Measurements from ENCODE around the gene PPIL3. TPM values are rescaled to one million over a fixed set of nuclear protein-coding genes. Genes with fewer than 3 reads are reported as not detected.
"Not testable (repeated sequence)": the region's sequence is repeated elsewhere in the genome, so short reads cannot be mapped to it uniquely, and the experiment has no call there.

Gene PPIL3
- total and polyA plus RNA-seq, 2 experiments from 2014 or later: 42.9 to 54.0 TPM

DNA sequence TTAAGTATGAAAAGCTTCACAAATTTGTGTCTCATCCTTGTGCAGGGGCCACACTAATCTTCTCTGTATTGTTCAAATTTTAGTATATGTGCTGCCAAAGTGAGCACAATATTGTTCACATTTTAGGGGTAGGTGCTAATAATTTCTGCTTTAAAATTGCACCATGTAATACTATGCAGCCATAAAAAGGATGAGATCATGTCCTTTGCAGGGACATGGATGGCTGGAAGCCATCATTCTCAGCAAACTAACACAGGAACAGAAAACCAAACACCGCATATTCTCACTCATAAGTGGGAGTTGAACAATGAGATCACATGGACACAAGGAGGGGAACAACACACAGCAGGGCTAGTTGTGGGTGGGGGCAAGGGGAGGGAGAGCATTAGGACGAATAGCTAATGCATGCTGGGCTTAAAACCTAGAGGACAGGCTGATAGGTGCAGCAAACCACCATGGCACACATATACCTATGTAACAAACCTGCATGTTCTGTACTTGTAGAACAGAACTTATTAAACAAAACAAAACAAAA lies 7.1 kb downstream of the PPIL3 start:
- peaks cover 62% of the 10 kb centered on the region for H3K36me3 Mint-ChIP-seq (ENCODE audit: low read depth)
- H3K4me2 ChIP-seq; H3K27ac Mint-ChIP-seq; H3K4me1 ChIP-seq (ENCODE audit: insufficient read depth); H3K9me3 Mint-ChIP-seq; H3K27ac ChIP-seq (ENCODE audit: low read depth); DNase-seq (ENCODE audit: low spot score); H3K27me3 Mint-ChIP-seq (ENCODE audit: insufficient read depth, low read depth, poor library complexity); H3K4me3 ChIP-seq; H3F3A ChIP-seq (replicated peaks; ENCODE audit: low read depth); H3K9me2 ChIP-seq (ENCODE audit: insufficient read depth); H3K4me3 Mint-ChIP-seq; H3K27me3 ChIP-seq (ENCODE audit: insufficient read depth); H4K20me1 ChIP-seq (replicated peaks; ENCODE audit: insufficient read depth); H2AFZ ChIP-seq; ATAC-seq; H3K4me1 Mint-ChIP-seq; H3K79me2 ChIP-seq (replicated peaks; ENCODE audit: insufficient read depth): not testable (repeated sequence)
- peaks cover 24% of the 10 kb centered on the region; the same call in 1 of the 2 replicates for H3K36me3 ChIP-seq (ENCODE audit: insufficient read depth)

DNA sequence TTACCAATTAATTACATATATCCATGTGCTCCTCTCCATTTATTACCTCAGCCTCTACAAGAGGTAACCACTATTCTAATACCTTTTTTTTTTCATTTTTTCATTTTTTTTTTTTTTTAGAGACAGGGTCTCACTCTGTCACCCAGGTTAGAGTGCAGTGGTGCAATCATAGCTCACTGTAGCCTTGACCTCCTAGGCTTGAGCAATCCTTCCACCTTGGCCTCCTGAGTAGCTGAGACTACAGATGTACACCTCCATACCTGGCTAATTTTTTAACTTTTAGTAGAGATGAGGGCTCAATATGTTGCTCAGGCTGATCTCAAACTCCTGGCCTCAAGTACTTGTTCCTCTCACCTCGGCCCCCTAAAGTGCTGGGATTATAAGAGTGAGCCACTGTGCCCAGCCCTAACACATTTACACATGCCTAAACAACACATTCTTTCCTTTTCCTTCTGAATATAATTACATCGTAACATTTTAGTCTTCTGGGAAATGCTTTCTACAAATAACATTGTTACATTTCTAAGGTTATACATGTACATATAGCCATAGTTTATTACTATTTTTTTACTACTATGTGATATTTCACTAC lies 10.5 kb downstream of the PPIL3 start:
- no peak overlapping the region for H3K27ac Mint-ChIP-seq
- Histone ChIP-seq H2AFZ (no peak overlapping the region), H3F3A (replicated peaks; ENCODE audit: low read depth) (no peaks in the 10 kb centered on the region), H3K9me2 (ENCODE audit: insufficient read depth) (no peaks in the 10 kb centered on the region), H3K4me3 (no peak overlapping the region), H3K27me3 (ENCODE audit: insufficient read depth) (no peaks in the 10 kb centered on the region), H3K79me2 (replicated peaks; ENCODE audit: insufficient read depth) (no peaks in the 10 kb centered on the region), H3K36me3 (ENCODE audit: insufficient read depth) (peaks cover 19% of the 10 kb centered on the region), H3K27ac (ENCODE audit: low read depth) (no peak overlapping the region), H4K20me1 (replicated peaks; ENCODE audit: insufficient read depth) (no peaks in the 10 kb centered on the region; the same call in 1 of the 2 replicates), H3K4me1 (ENCODE audit: insufficient read depth) (no peaks in the 10 kb centered on the region), H3K4me2 (no peak overlapping the region)
- no peaks in the 10 kb centered on the region for H3K27me3 Mint-ChIP-seq (ENCODE audit: insufficient read depth, low read depth, poor library complexity)
- no peak overlapping the region for H3K4me3 Mint-ChIP-seq
- ATAC-seq (no peak), DNase-seq (ENCODE audit: low spot score) (no peak)
- H3K36me3 Mint-ChIP-seq (ENCODE audit: low read depth): peaks cover 67% of the 10 kb centered on the region
- no peaks in the 10 kb centered on the region for H3K9me3 Mint-ChIP-seq
- no peaks in the 10 kb centered on the region for H3K4me1 Mint-ChIP-seq
- TF ChIP-seq NANOG (IDR thresholded peaks at IDR 0.05; ENCODE audit: borderline replicate concordance): no peak
- TF ChIP-seq EZH2phosphoT487 (IDR thresholded peaks at IDR 0.05; ENCODE audit: unreplicated experiment): no peak
- TF ChIP-seq CREB1 (CRISPR knock-in tag; IDR thresholded peaks at IDR 0.05; ENCODE audit: low read depth): no peak
- TF ChIP-seq ZNF114 (CRISPR knock-in tag; IDR thresholded peaks at IDR 0.05): no peak
- TF ChIP-seq, protein P1, sequence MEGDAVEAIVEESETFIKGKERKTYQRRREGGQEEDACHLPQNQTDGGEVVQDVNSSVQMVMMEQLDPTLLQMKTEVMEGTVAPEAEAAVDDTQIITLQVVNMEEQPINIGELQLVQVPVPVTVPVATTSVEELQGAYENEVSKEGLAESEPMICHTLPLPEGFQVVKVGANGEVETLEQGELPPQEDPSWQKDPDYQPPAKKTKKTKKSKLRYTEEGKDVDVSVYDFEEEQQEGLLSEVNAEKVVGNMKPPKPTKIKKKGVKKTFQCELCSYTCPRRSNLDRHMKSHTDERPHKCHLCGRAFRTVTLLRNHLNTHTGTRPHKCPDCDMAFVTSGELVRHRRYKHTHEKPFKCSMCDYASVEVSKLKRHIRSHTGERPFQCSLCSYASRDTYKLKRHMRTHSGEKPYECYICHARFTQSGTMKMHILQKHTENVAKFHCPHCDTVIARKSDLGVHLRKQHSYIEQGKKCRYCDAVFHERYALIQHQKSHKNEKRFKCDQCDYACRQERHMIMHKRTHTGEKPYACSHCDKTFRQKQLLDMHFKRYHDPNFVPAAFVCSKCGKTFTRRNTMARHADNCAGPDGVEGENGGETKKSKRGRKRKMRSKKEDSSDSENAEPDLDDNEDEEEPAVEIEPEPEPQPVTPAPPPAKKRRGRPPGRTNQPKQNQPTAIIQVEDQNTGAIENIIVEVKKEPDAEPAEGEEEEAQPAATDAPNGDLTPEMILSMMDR (conservative IDR thresholded peaks at IDR 0.05; ENCODE audit: low read depth in 2 of 2): no peak
- TF ChIP-seq, protein P2, sequence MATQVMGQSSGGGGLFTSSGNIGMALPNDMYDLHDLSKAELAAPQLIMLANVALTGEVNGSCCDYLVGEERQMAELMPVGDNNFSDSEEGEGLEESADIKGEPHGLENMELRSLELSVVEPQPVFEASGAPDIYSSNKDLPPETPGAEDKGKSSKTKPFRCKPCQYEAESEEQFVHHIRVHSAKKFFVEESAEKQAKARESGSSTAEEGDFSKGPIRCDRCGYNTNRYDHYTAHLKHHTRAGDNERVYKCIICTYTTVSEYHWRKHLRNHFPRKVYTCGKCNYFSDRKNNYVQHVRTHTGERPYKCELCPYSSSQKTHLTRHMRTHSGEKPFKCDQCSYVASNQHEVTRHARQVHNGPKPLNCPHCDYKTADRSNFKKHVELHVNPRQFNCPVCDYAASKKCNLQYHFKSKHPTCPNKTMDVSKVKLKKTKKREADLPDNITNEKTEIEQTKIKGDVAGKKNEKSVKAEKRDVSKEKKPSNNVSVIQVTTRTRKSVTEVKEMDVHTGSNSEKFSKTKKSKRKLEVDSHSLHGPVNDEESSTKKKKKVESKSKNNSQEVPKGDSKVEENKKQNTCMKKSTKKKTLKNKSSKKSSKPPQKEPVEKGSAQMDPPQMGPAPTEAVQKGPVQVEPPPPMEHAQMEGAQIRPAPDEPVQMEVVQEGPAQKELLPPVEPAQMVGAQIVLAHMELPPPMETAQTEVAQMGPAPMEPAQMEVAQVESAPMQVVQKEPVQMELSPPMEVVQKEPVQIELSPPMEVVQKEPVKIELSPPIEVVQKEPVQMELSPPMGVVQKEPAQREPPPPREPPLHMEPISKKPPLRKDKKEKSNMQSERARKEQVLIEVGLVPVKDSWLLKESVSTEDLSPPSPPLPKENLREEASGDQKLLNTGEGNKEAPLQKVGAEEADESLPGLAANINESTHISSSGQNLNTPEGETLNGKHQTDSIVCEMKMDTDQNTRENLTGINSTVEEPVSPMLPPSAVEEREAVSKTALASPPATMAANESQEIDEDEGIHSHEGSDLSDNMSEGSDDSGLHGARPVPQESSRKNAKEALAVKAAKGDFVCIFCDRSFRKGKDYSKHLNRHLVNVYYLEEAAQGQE (IDR thresholded peaks at IDR 0.05; ENCODE audit: unreplicated experiment): no peak
- no peak for TF ChIP-seq EZH2 (IDR thresholded peaks at IDR 0.05; ENCODE audit: low read depth, unreplicated experiment)
- no peak for TF ChIP-seq ZNF331 (CRISPR knock-in tag; IDR thresholded peaks at IDR 0.05; ENCODE audit: low read depth)
- no peak for TF ChIP-seq JUNB (IDR thresholded peaks at IDR 0.05; ENCODE audit: unreplicated experiment)
- TF ChIP-seq STAT1 (IDR thresholded peaks at IDR 0.05; ENCODE audit: unreplicated experiment): no peak
